GM19397 (cell line): ENCODE measurements around the gene DGCR2.
"Not testable (repeated sequence)": the region's sequence is repeated elsewhere in the genome, so short reads cannot be mapped to it uniquely, and the experiment has no call there.

Experiments
- ATAC-seq: cut with Tn5 transposase; IDR thresholded peaks from one replicate; pipeline ENCODE4 v1.9.1; 2021; ENCODE audit warnings: mild to moderate bottlenecking, moderate library complexity; ENCODE audit not compliant: unreplicated experiment

The DGCR2 gene

GRCh38 chr22:18988958-18989357 lies 133.3 kb downstream of the DGCR2 start:
- no peak for ATAC-seq

GRCh38 chr22:18987765-18988164 lies 134.4 kb downstream of the DGCR2 start:
- no peak for ATAC-seq

GRCh38 chr22:18987114-18987513 lies 135.1 kb downstream of the DGCR2 start:
- not testable (repeated sequence) for ATAC-seq
